Measurements from ENCODE around the gene PHLPP2. TPM values are rescaled to one million over a fixed set of nuclear protein-coding genes. Genes with fewer than 3 reads are reported as not detected.

PHLPP2 gene
- total RNA-seq, 1 donor from 2014 or later = 2.6 TPM

- DNase-seq (ENCODE audit: low read depth) (no peak), FAIRE-seq (no peak)
- no peak for TF ChIP-seq CTCF (IDR thresholded peaks at IDR 0.05; ENCODE audit: insufficient read depth, low read length, severe bottlenecking)
- peaks cover 14% of the 10 kb centered on the region for H3K36me3 ChIP-seq (ENCODE audit: control insufficient read depth, insufficient read depth, low read length)
- H3K27me3 ChIP-seq (ENCODE audit: control insufficient read depth, insufficient read depth, low read length) = no peaks in the 10 kb centered on the region
- H3K4me3 ChIP-seq (ENCODE audit: low read depth, low read length) = no peak overlapping the region
These were observed 14.4 kb upstream of the PHLPP2 start for GRCh38 chr16:71738855-71739254.

GRCh38 chr16:71737501-71737900 lies 13.0 kb upstream of the PHLPP2 start:
- Histone ChIP-seq H3K36me3 (ENCODE audit: control insufficient read depth, insufficient read depth, low read length) (peaks cover 15% of the 10 kb centered on the region), H3K27me3 (ENCODE audit: control insufficient read depth, insufficient read depth, low read length) (no peaks in the 10 kb centered on the region), H3K4me3 (ENCODE audit: low read depth, low read length) (no peak overlapping the region)
- no peak for TF ChIP-seq CTCF (IDR thresholded peaks at IDR 0.05; ENCODE audit: insufficient read depth, low read length, severe bottlenecking)
- FAIRE-seq (no peak), DNase-seq (ENCODE audit: low read depth) (no peak)

GRCh38 chr16:71734511-71734910 lies 10.0 kb upstream of the PHLPP2 start:
- H3K36me3 ChIP-seq (ENCODE audit: control insufficient read depth, insufficient read depth, low read length) = peaks cover 17% of the 10 kb centered on the region
- no peak overlapping the region for H3K4me3 ChIP-seq (ENCODE audit: low read depth, low read length)

GRCh38 chr16:71732587-71732986 lies 8.1 kb upstream of the PHLPP2 start:
- H3K27me3 ChIP-seq (ENCODE audit: control insufficient read depth, insufficient read depth, low read length) = no peaks in the 10 kb centered on the region
- H3K4me3 ChIP-seq (ENCODE audit: low read depth, low read length) = no peak overlapping the region
- DNase-seq (ENCODE audit: low read depth) = no peak
- TF ChIP-seq CTCF (IDR thresholded peaks at IDR 0.05; ENCODE audit: insufficient read depth, low read length, severe bottlenecking) = no peak
- peaks cover 14% of the 10 kb centered on the region for H3K36me3 ChIP-seq (ENCODE audit: control insufficient read depth, insufficient read depth, low read length)
- no peak for FAIRE-seq

More at GRCh38 chr16:71734511-71734910, 10.0 kb upstream of the PHLPP2 start:
- DNase-seq (ENCODE audit: low read depth) (no peak), FAIRE-seq (no peak)
- no peak for TF ChIP-seq CTCF (IDR thresholded peaks at IDR 0.05; ENCODE audit: insufficient read depth, low read length, severe bottlenecking)
- no peaks in the 10 kb centered on the region for H3K27me3 ChIP-seq (ENCODE audit: control insufficient read depth, insufficient read depth, low read length)

GRCh38 chr16:71727551-71728324 lies 3.2 kb upstream of the PHLPP2 start:
- no peak for TF ChIP-seq CTCF (IDR thresholded peaks at IDR 0.05; ENCODE audit: insufficient read depth, low read length, severe bottlenecking)
- H3K36me3 ChIP-seq (ENCODE audit: control insufficient read depth, insufficient read depth, low read length) = peaks cover 5% of the 10 kb centered on the region
- no peak overlapping the region for H3K4me3 ChIP-seq (ENCODE audit: low read depth, low read length)
- no peaks in the 10 kb centered on the region for H3K27me3 ChIP-seq (ENCODE audit: control insufficient read depth, insufficient read depth, low read length)
- FAIRE-seq (no peak), DNase-seq (ENCODE audit: low read depth) (no peak)
